HPDE6-E6E7 (cell line): Measurements from ENCODE around the gene ACTR6.
A peak's percentile ranks its signal among the peaks of the same experiment; 100 is the strongest.

ENCODE experiments used
- DNase-seq: peaks from one replicate; pipeline ENCODE4 v3.0.0; 2011; ENCODE audit warnings: missing footprints; ENCODE audit errors: extremely low spot score

The ACTR6 gene

DNA sequence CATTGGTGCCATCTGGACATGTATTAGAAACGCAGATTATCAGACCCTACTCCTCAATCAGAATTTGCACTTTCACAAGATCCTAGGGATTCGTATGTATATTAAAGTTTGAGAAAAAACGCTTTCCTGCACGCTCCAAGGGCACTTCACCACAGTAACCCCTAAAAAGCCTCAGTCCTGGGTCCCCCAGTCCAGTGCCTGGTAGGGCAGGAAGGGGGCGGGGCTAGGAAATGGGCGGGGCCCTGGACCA lies 65.9 kb downstream of the ACTR6 start:
- DNase-seq, result peak; percentile 90

DNA sequence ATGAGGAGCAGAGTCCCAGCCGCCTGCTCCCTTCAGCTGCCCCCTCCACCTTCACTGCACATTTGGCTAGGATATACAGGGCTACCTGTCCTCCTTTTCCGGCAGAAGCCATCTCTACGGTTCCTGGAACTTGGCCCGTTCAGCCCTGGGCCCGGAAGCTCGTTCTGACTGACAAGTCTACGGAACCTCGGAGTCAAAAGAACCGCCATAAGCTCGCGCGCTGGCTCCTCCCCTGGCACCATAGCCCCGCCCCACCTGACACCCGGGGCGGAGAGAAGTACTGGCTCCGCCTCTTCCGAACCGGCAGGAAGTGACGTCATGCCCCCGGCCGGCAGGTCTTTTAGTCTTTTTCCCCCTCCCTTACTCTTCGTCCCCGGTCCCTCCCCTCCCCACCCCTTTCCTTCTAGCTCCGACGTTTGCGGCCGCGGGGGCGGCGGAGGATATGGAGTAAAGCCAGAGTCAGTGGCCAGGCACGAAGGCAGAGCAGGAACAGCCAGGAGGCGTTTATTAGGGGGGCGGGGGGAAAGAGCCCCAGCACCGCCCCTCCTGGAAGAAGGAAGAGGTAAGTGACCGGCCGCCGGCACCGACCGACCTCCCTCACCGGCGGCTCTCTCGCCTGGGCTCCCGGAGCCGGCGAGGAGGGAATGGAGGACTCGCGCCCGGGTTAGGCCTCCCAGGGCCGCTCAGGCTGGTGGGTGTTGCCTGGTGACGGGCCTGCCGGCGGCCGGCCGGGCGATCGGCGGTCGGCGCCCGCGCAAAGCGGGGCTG lies 66.4 kb downstream of the ACTR6 start, which contains the start of the genes DEPDC4 and SCYL2:
TSS of gene DEPDC4 (minus strand) at position 245 of the 768 bp plus-strand sequence. CDS start at position 242, 3 bp downstream.
TSS of gene SCYL2 (plus strand) at position 343 of the 768 bp plus-strand sequence. CDS start 15,794 bp downstream, outside the sequence.
- DNase-seq, result peak; percentile 89

DNA sequence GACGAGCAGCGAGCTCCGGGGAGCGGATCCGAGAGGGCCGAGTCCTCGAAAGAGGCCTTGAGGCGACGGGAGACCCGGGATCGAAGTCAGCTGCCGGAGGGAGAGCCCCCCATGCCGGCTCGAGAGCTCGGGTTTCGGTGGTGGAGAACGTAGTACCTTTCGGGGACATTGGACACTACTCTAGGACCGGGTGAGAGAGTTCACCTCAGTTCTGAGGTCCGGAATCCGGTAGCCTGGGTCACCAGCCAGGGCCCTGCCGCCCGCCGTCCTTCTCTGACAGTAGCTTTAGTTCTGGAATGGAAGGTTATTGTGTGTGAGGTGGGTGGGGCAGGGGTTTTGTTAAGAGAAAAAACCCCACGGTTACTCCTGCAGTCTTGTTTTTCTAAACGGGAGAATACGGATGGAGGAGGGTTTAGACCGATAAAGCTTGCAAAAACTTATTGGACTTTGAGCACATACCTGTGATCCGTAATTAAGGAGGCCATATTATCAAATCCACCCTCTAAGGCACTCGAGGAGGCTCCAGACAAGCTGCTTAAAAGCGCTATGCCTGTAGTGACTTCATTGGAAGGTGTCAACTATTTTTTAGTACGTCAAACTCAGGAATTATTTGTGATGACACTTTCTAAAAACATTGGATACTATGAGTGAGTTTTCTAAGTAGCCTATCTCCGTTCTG lies 67.1 kb downstream of the ACTR6 start:
- DNase-seq, result no peak

DNA sequence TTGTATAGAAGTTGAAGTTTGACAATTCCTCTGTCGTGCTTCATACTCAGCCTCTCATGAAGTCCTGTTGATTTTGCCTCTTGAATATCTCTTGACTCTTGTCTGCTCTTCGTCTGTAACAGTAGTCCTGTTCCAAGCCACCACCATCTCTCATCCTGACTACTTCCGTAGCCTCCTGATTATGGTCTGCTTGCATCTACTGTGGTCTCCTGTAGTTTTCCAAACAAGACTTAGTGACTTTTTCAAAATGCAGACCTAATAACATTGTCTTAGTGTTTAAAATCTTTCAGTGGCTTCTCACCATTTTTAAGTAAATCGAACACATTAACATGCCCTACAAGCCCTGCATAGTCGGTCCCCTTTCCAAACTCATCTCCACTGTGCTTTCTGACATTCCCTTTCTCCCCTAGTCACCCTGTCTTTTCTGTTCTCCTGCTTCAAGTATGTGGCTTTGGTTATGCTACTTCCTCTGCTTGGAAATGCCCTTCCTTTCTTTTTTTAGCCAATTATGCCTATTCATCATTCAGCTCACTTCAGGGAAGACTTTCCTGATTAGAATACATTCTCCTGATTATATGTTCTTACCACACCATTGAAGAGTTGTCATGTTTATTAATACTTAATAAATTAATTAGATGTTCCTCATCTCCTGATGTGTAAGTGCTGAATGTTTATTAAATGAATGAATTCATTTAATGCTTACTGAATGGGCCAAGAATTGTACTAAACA lies 68.4 kb downstream of the ACTR6 start:
- DNase-seq, result no peak

DNA sequence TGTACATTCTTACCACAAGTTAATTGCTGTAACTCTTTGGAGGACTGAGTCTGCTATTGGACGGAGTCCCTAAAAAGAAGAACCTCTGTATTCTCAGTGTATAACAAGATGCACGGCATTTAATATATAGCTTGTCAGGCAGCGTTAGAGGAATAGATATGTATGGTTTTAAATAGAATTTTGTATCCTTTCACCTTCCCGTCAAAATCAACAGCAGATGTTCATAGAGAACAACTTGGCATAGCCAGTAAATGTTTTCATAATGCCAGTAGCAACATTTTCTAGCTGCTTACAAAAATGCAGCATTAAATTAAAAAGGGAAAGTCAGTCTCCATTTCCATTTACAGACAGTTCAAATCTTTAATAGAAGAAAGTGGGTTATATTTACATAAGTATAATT lies 73.2 kb downstream of the ACTR6 start:
- no peak for DNase-seq
